Inflammatory macrophage (primary cell): Measurements from ENCODE around the gene MALL.
"Not testable (repeated sequence)": the region's sequence is repeated elsewhere in the genome, so short reads cannot be mapped to it uniquely, and the experiment has no call there.

Source experiments
- DNase-seq, 2 donors: peaks; one replicate each; pipeline ENCODE4 v3.0.0-alpha.2; 2020 to 2022
- total RNA-seq, 18 experiments: gene quantifications; one replicate each; lab custom pipeline; 2026; ENCODE audit warnings: mixed read lengths in 6 of 18, inconsistent platforms in 2 of 18; lab: John Stamatoyannopoulos, UW

Gene MALL
- 0 to 0.09 (median 0) reads per million in 18 experiments for total RNA-seq

- DNase-seq: no peak
These were observed at the start of gene MALL for GRCh38 chr2:110115291-110116032. Gene MALL, minus strand, starts transcription at chr2:110115822. Its CDS starts 30 bp downstream, at chr2:110115792.

GRCh38 chr2:110157153-110157793 is 41.7 kb upstream of the MALL start:
- peak; percentile 36 to 47 for DNase-seq

GRCh38 chr2:110154828-110155227 is 39.2 kb upstream of the MALL start:
- not testable (repeated sequence) for DNase-seq

- DNase-seq: not testable (repeated sequence)
These were observed 38.6 kb upstream of the MALL start for GRCh38 chr2:110154188-110154587.

- DNase-seq: no peak
These were observed 37.8 kb upstream of the MALL start for GRCh38 chr2:110153416-110153815.

- DNase-seq: no peak
These were observed 37.3 kb upstream of the MALL start for GRCh38 chr2:110152943-110153342.

GRCh38 chr2:110149330-110150220 is 34.0 kb upstream of the MALL start:
- DNase-seq: no peak

- no peak for DNase-seq
These were observed 31.3 kb upstream of the MALL start for GRCh38 chr2:110146945-110147332.

- no peak for DNase-seq
These were observed 30.7 kb upstream of the MALL start for GRCh38 chr2:110146183-110146944.

GRCh38 chr2:110143982-110144381 is 28.4 kb upstream of the MALL start:
- DNase-seq: no peak

- no peak for DNase-seq
These were observed 24.8 kb upstream of the MALL start for GRCh38 chr2:110140401-110140800.

GRCh38 chr2:110134025-110134424 is 18.4 kb upstream of the MALL start:
- DNase-seq: no peak

GRCh38 chr2:110131166-110131565 is 15.5 kb upstream of the MALL start:
- no peak for DNase-seq

- DNase-seq: no peak
These were observed 15.1 kb upstream of the MALL start for GRCh38 chr2:110130757-110131156.

GRCh38 chr2:110126906-110127305 is 11.3 kb upstream of the MALL start:
- no peak for DNase-seq

- DNase-seq: no peak
These were observed 10.6 kb upstream of the MALL start for GRCh38 chr2:110126086-110126773.

GRCh38 chr2:110124939-110125691 is 9.5 kb upstream of the MALL start:
- no peak for DNase-seq

GRCh38 chr2:110124038-110124825 is 8.6 kb upstream of the MALL start:
- DNase-seq: no peak

- DNase-seq: no peak
These were observed 6.0 kb upstream of the MALL start for GRCh38 chr2:110121592-110121991.

- no peak for DNase-seq
These were observed 5.4 kb upstream of the MALL start for GRCh38 chr2:110121052-110121334.
